Stimulated activated memory B cell treated with anti-CD40 and anti-IgM and Interleukin-4, amounts not matched to agents 10 μg/mL and 1 μg/mL and 100 μg/mL, for 72 hours (primary cell): ENCODE data around the gene LENG8.

ENCODE experiments used
- ATAC-seq: fragments of 150-1000 bp; cut with Tn5 transposase; 2 replicates; pipeline ENCODE4 v1.10.0; 2021
- H3K27ac Mint-ChIP-seq: one replicate; pipeline ENCODE4 v1.8.0; 2022; ENCODE audit warnings: mild to moderate bottlenecking, mixed read lengths
- H3K27me3 Mint-ChIP-seq: one replicate; pipeline ENCODE4 v1.8.0; 2022; ENCODE audit warnings: mixed read lengths
- H3K36me3 Mint-ChIP-seq: one replicate; pipeline ENCODE4 v1.8.0; 2022; ENCODE audit warnings: mixed read lengths
- H3K4me1 Mint-ChIP-seq: one replicate; pipeline ENCODE4 v1.8.0; 2022; ENCODE audit warnings: mixed read lengths
- H3K4me3 Mint-ChIP-seq: one replicate; pipeline ENCODE4 v1.8.0; 2022; ENCODE audit warnings: mild to moderate bottlenecking, moderate library complexity, mixed read lengths
- H3K9me3 Mint-ChIP-seq: one replicate; pipeline ENCODE4 v1.8.0; 2022; ENCODE audit warnings: mixed read lengths

Gene LENG8

DNA sequence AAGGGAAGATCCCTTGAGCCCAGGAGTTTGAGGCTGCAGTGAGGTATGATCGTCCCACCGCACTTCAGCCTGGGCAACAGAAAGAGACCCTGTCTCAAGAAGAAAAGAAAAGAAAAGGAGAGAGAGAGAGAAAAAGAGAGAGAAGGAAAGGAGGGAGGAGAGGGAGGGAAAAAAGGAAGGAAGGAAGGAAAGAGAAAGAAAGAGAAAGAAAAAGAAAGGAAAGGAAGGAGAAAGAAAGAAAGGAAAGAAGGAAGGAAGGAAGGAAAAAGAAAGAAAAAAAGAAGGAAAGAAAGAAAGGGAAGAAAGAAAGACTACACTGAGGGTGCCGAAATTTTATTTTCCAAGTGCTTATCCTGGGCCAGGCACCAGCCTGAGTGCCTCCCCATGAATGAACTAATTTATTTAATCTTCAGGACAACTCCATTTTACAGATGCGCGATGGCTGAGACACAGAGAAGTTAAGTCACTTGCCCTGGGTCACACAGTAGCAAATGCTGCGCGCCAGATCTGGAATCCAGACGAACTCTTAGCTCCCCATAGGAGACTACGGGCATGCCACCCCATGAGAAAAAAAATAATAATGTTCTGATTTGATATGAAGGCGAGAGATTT, 21.4 kb downstream of the LENG8 start:
- Mint-ChIP-seq H3K36me3 (no peaks in the 10 kb centered on the region), H3K4me1 (peaks cover 16% of the 10 kb centered on the region), H3K9me3 (no peaks in the 10 kb centered on the region), H3K27ac (no peak overlapping the region), H3K4me3 (no peak overlapping the region), H3K27me3 (peaks cover 60% of the 10 kb centered on the region)
- no peak for ATAC-seq

DNA sequence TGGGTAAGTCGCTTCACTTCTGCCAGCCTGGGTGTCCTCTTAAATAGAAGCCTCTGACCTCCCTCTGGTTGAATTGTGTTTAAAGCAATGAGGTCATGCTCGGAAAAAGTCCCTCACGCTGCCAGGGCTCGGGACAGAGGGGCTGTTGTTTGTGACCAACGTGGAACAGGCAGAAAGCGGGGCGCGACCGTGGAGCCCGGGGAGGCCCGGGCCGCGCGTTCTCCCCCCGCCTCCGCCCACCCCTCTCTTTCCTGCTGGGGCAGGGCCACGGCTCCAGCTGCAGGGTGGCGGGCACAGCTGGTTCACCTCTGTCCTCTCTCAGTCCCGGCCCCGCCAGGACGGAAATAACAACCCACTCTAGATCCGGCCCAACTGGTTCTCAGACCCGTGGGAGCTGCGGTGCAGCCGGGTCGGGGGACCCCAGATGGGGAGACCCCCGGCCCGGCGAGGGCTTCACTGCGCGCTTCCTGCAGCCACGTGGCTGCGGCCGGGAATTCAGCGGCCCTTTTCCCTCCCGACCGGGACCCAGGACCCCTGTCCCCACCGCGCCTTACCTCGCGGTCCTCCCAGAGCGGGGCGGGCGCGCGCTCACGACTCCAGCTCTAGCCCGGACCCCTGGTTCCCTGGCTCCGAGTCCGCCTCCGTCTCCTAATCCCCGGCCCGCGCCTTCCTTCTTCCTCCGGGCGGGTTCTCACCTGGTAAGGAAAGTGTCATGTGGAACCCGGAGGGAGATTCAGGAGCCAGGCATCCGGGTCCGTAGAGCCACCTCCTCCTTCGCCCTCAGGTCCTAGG, 22.2 kb downstream of the LENG8 start:
- peak; percentile 41 for ATAC-seq
- H3K4me1 Mint-ChIP-seq = peaks cover 11% of the 10 kb centered on the region
- peaks cover 63% of the 10 kb centered on the region for H3K27me3 Mint-ChIP-seq
- peak overlapping the region; percentile 36 for H3K4me3 Mint-ChIP-seq
- H3K9me3 Mint-ChIP-seq = no peaks in the 10 kb centered on the region
- no peak overlapping the region for H3K27ac Mint-ChIP-seq
- H3K36me3 Mint-ChIP-seq = no peaks in the 10 kb centered on the region

DNA sequence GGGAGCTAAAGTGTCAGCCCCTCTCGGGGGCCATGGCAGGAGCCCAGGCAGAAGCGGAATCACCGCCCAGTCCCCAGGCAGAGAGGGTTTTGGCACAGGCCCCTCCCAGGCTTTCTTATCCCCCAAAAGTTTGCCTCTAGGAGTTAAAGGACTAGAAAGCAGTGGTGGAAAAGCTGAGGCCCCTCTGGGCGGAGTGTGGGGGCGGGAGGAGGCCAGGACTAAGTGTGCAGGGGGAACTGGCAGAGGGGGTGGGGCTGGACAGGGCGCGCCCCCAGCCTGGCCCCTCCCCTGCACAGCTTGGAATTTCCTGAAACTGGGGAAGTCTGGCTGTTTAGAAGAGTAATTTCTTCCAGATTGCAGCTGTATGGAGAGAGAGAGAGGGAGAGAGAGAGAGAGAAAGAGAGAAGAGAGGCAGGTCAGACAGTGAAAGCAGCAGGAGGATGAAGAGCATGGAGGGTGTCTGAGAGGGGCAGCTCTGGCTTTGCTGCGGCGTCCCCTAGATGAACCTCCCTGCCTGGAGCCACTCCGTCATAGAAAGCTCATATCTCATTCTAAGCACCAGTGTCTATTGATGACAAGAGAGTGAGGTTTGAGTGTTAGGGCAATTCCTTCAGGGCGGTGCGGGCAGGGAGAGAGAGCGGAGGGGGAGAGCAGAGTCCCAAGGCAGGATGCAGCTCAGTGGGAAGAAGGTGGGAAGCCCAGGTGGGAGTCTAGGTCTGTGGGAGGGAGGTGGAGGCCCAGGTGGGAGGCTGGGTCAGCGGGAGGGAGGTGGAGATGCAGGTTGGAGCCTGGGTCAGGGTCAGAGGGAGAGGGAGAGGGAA, 24.3 kb downstream of the LENG8 start, which contains the start of gene CDC42EP5:
TSS of gene CDC42EP5 (minus strand) at position 226 of the 821 bp plus-strand sequence. CDS start 7,749 bp downstream, outside the sequence.
- H3K27ac Mint-ChIP-seq = no peak within 1 kb of the TSS
- H3K27me3 Mint-ChIP-seq = peaks cover 84% of the 10 kb centered on the region
- no peaks in the 10 kb centered on the region for H3K9me3 Mint-ChIP-seq
- peaks cover 11% of the 10 kb centered on the region for H3K4me1 Mint-ChIP-seq
- ATAC-seq = peak; percentile 44
- H3K4me3 Mint-ChIP-seq = no peak within 1 kb of the TSS
- no peaks in the 10 kb centered on the region for H3K36me3 Mint-ChIP-seq

DNA sequence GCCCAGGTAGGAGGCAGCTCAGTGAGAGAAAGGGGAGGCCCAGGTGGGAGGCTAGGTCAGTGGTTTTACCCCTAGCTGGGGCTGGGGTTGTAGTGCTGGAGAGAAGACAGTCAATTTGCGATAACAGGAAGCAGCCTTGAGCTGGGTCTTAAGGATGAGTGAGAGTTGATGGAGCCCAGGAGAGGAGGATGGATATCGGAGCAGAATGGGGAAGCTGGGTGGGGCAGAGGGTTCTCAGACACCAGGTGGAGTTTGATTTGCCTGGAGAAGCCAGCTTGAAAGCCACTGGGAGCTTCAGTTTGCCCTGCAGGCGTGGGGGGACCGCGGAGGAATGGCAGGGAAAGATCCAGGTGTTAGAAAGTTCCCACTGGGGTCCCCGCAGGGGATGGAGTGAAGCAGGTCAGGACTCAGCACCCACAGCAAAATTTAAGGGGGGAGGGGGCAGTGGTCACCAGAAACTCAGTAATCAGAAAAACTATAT, 24.9 kb downstream of the LENG8 start:
- Mint-ChIP-seq H3K27me3 (peaks cover 84% of the 10 kb centered on the region), H3K9me3 (no peaks in the 10 kb centered on the region), H3K36me3 (no peaks in the 10 kb centered on the region), H3K4me1 (peaks cover 11% of the 10 kb centered on the region), H3K4me3 (no peak overlapping the region), H3K27ac (no peak overlapping the region)
- ATAC-seq = no peak

DNA sequence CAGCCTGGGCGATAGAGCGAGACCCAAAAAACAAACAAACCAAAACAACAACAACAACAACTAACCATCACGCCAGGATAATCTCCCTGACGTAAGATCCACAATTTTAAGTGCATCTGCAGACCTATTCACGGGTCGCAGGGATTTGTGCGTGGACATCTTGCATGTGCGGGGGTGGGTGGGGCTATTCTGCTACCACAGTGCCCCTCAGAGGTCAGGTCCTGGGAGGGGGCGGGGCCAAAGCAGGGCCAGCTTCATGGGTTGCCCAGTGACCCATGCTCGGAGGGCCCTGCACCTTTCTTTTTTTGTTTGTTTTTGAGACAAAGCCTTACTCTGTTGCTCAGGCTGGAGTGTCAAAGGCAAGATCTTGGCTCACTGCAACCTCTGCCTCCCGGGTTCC, 26.7 kb downstream of the LENG8 start:
- peaks cover 13% of the 10 kb centered on the region for H3K4me1 Mint-ChIP-seq
- H3K9me3 Mint-ChIP-seq = no peaks in the 10 kb centered on the region
- no peaks in the 10 kb centered on the region for H3K36me3 Mint-ChIP-seq
- H3K27ac Mint-ChIP-seq = no peak overlapping the region
- ATAC-seq = no peak
- H3K4me3 Mint-ChIP-seq = no peak overlapping the region
- H3K27me3 Mint-ChIP-seq = peaks cover 84% of the 10 kb centered on the region

DNA sequence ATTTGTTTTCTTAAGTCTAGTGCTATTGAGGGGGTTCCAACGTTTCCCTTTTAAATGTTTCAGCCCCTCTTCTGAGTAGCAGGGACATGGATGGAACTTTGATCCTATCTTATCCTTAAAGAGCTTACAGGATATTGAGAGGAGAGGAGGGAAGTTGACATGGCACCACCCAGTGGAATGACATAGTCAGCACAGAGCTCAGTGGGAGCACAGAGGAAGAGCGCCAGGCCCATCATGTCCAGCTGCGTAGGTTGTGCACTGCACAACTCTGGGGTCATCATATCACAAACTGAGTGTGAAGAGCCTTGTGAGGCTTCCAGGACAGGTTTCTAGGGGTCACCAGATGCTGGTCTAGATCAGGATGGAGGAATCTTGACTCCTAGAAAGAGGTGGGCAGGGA, 28.7 kb downstream of the LENG8 start:
- no peaks in the 10 kb centered on the region for H3K9me3 Mint-ChIP-seq
- H3K27ac Mint-ChIP-seq = no peak overlapping the region
- no peak overlapping the region for H3K4me3 Mint-ChIP-seq
- no peak for ATAC-seq
- peaks cover 25% of the 10 kb centered on the region for H3K4me1 Mint-ChIP-seq
- H3K27me3 Mint-ChIP-seq = peaks cover 88% of the 10 kb centered on the region
- no peaks in the 10 kb centered on the region for H3K36me3 Mint-ChIP-seq

DNA sequence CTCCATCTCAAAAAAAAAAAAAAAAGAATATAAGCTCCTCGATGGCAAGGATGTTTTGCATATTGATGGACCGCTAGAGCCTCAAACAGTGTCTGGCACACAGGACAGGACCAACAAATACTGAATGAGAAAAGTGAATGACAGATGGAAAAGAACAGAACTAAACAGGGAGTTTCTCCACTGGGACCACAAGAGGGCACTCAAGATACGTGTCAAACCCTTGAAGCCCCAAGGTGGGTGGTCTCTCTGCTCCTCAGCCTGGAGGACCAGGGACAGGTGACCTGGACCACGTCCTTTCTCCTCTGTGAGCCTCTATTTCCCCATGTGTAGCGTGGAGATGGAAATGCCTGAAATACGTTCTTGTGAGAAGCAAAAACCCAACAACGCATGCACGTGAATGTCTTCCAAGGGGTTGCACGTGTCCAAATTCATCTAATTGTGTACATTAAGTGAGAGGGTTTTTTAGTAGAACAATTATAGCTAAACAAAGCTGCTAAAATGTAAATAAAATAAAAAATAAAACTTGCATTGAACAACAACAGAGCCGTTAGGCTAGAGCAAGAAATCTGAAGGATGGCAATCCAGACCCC, 29.8 kb downstream of the LENG8 start:
- H3K27me3 Mint-ChIP-seq = peaks cover 90% of the 10 kb centered on the region
- no peak for ATAC-seq
- H3K27ac Mint-ChIP-seq = no peak overlapping the region
- H3K4me3 Mint-ChIP-seq = no peak overlapping the region
- H3K9me3 Mint-ChIP-seq = no peaks in the 10 kb centered on the region
- H3K36me3 Mint-ChIP-seq = no peaks in the 10 kb centered on the region
- peaks cover 31% of the 10 kb centered on the region for H3K4me1 Mint-ChIP-seq

DNA sequence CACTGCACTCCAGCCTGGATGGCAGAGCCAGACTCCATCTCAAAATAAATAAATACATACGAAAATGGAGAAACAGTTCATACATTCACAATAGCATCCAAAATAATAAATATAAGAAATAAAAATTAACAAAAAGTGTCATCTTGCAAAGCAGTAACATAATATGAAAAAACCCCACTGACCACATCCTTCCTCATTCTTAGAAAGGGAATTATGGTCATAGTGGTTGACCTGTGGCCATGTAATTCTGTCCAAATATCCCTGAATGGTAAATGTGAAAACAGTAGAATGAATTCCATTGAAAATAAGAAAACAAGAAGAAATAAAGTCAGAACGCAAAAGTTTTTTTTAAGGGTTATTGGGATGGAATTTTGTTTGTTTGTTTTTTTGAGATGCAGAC, 31.1 kb downstream of the LENG8 start:
- Mint-ChIP-seq H3K27me3 (peaks cover 90% of the 10 kb centered on the region), H3K9me3 (no peaks in the 10 kb centered on the region)
- ATAC-seq = no peak

DNA sequence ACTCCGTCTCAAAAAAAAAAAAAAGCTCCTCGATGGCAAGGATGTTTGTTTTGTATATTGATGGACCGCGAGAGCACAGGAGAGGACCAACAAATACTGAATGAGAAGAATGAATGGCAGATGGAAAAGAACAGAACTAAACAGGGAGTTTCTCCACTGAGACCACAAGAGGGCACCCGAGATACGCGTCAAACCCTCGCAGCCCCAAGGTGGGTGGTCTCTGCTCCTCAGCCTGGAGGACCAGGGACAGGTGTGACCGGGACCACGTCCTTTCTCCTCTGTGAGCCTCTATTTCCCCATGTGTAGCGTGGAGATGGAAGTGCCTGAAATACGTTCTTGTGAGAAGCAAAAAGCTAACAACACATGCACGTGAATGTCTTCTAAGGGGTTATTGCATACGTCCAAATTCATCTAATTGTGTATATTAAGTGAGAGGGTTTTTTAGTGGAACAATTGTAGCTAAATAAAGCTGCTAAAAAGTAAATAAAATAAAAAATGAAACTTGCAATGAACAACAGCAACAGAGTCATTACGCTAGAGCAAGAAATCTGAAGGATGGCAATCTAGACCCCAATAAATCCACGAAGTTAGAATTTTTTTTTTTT, 32.4 kb downstream of the LENG8 start:
- no peaks in the 10 kb centered on the region for H3K9me3 Mint-ChIP-seq
- peak; percentile 64 for ATAC-seq

More for the DNA sequence above, 31.1 kb downstream of the LENG8 start:
- Mint-ChIP-seq H3K27ac (no peak overlapping the region), H3K4me1 (peaks cover 31% of the 10 kb centered on the region), H3K36me3 (no peaks in the 10 kb centered on the region), H3K4me3 (no peak overlapping the region)

DNA sequence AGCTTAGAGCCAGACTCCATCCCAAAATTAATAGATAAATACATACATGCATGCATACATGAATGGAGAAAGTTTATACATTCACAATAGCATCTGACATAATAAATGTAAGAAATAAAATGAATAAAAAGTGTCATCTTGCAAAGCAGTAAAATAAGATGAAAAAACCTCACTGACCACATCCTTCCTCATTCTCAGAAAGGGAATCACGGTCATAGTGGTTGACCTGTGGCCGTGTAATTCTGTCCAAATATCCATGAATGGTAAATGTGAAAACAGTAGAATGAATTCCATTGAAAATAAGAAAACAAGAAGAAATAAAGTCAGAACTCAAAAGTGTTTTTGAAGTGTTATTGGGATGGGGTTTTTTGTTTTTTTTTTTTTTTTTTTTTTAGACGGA, 33.9 kb downstream of the LENG8 start:
- Mint-ChIP-seq H3K36me3 (no peaks in the 10 kb centered on the region), H3K27ac (no peak overlapping the region), H3K9me3 (no peaks in the 10 kb centered on the region), H3K4me3 (no peak overlapping the region), H3K4me1 (peaks cover 43% of the 10 kb centered on the region), H3K27me3 (peaks cover 82% of the 10 kb centered on the region)
- ATAC-seq = no peak

More for the DNA sequence above, 32.4 kb downstream of the LENG8 start:
- Mint-ChIP-seq H3K27me3 (peaks cover 97% of the 10 kb centered on the region), H3K27ac (no peak overlapping the region), H3K4me1 (peaks cover 43% of the 10 kb centered on the region), H3K36me3 (no peaks in the 10 kb centered on the region), H3K4me3 (no peak overlapping the region)

DNA sequence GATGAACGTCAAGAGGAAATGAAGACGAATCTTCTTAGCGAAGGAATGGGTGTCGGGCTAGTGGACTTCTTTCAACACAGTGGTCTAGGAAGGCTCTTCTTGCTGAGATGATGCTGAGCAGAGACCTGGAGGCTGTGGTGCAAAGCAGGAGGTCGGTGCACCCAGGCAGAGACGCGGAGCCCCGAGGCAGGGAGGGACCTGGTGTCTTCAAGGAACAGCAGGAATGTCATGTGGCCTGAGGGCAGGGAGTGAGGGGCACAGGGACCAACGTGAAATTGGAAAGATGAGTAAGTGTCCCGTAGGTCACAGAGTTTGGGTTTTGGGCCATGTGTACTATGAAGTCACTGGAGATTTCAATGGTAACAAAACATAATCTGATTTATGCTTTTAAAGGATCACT, 35.5 kb downstream of the LENG8 start:
- no peak overlapping the region for H3K4me3 Mint-ChIP-seq
- H3K36me3 Mint-ChIP-seq = no peaks in the 10 kb centered on the region
- H3K27ac Mint-ChIP-seq = no peak overlapping the region
- no peak for ATAC-seq
- H3K27me3 Mint-ChIP-seq = peaks cover 74% of the 10 kb centered on the region
- no peaks in the 10 kb centered on the region for H3K9me3 Mint-ChIP-seq
- H3K4me1 Mint-ChIP-seq = peaks cover 42% of the 10 kb centered on the region

DNA sequence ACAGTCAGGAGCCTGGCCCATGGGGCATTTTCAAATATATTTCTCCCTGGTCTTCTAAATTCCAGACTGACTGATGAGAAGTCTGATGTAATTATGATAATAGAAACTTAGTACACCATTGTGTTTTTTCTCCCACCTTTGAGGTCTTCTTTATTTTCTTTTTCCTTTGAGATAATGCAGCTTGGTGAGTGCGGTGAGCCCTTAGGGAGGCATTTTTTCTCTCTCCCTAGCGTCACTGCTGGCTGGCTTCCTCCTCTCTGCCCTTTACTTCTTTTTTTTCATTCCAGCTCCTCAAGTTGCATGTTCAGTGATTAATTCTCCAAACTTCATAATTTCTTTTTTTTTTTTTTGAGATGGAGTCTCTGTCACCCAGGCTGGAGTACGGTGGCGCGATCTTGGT, 36.9 kb downstream of the LENG8 start:
- no peak for ATAC-seq
- peaks cover 2% of the 10 kb centered on the region for H3K9me3 Mint-ChIP-seq
- H3K27me3 Mint-ChIP-seq = peaks cover 74% of the 10 kb centered on the region
- peaks cover 39% of the 10 kb centered on the region for H3K4me1 Mint-ChIP-seq
- no peaks in the 10 kb centered on the region for H3K36me3 Mint-ChIP-seq
- no peak overlapping the region for H3K27ac Mint-ChIP-seq
- H3K4me3 Mint-ChIP-seq = no peak overlapping the region

DNA sequence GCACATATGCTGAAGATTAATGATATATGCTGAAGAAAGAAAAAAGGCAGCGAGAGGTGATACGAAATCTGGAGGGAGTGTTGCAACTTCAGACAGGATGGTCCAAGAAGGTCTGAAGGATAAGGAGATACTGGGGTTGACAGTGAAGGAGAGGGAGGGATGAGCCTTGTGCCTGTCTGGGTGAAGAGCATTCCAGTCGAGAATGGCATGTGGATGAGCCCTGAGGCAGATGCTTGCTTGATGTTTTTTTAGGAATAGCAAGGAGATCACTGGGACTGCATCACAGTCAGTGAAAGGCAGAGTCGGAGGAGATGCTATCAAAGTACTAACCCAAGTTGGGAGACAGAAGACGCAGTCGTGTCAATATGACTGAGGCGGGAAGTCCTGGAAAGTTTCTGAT, 40.3 kb downstream of the LENG8 start:
- Mint-ChIP-seq H3K4me1 (peaks cover 28% of the 10 kb centered on the region), H3K27me3 (peaks cover 68% of the 10 kb centered on the region), H3K9me3 (peaks cover 3% of the 10 kb centered on the region), H3K27ac (no peak overlapping the region), H3K4me3 (no peak overlapping the region), H3K36me3 (no peaks in the 10 kb centered on the region)
- no peak for ATAC-seq

DNA sequence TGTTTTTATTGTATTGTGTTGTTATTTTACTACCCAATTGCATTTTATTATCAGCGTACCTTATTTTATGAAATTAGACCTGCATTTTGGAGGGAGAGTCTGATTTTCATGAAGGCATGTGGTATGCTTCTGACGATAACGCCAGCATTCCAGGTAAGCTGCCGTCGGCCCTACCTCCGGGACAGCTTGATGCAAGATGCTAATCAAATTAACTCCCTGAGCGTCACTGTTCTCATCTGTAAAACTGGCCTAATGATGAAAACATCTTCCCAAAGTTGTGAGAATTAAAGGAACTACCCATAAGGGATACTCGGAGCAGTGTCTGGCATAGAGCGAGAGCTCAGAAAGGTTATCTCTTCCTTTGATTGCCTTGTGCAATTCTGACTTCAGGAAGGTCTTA, 40.8 kb downstream of the LENG8 start:
- H3K4me1 Mint-ChIP-seq = peaks cover 28% of the 10 kb centered on the region
- H3K27ac Mint-ChIP-seq = no peak overlapping the region
- no peak for ATAC-seq
- H3K4me3 Mint-ChIP-seq = no peak overlapping the region
- H3K27me3 Mint-ChIP-seq = peaks cover 65% of the 10 kb centered on the region
- peaks cover 3% of the 10 kb centered on the region for H3K9me3 Mint-ChIP-seq
- no peaks in the 10 kb centered on the region for H3K36me3 Mint-ChIP-seq

DNA sequence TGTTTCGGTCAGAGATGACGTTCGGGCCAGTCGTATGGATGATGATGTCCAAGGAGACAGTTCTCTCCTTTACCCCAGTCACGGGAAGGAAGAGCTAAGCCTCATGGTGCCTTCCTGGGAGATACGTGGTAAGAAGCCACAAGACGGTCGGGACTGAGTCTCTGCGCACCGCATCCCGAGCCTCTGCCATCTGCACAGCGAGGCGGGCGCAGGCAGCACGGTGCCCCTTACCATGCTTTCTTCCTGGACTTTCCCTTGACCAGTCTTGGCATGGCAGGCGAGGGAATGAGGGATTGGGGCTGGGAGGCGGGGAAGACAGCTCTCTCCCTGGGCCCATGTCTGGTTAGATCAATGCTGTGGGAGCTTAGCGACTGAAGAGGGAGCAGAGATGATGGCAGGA, 43.6 kb downstream of the LENG8 start:
- no peaks in the 10 kb centered on the region for H3K36me3 Mint-ChIP-seq
- H3K4me1 Mint-ChIP-seq = peaks cover 20% of the 10 kb centered on the region
- H3K27ac Mint-ChIP-seq = no peak overlapping the region
- ATAC-seq = no peak
- no peak overlapping the region for H3K4me3 Mint-ChIP-seq
- H3K27me3 Mint-ChIP-seq = peaks cover 69% of the 10 kb centered on the region
- H3K9me3 Mint-ChIP-seq = peaks cover 3% of the 10 kb centered on the region
